GM18511 (cell line): ENCODE data around the gene PKD2L2.
"Not testable (repeated sequence)": the region's sequence is repeated elsewhere in the genome, so short reads cannot be mapped to it uniquely, and the experiment has no call there.

ENCODE experiments used
- ATAC-seq: cut with Tn5 transposase; IDR thresholded peaks from one replicate; pipeline ENCODE4 v1.9.1; 2021; ENCODE audit warnings: mild to moderate bottlenecking, moderate library complexity; ENCODE audit not compliant: unreplicated experiment

PKD2L2 gene

DNA sequence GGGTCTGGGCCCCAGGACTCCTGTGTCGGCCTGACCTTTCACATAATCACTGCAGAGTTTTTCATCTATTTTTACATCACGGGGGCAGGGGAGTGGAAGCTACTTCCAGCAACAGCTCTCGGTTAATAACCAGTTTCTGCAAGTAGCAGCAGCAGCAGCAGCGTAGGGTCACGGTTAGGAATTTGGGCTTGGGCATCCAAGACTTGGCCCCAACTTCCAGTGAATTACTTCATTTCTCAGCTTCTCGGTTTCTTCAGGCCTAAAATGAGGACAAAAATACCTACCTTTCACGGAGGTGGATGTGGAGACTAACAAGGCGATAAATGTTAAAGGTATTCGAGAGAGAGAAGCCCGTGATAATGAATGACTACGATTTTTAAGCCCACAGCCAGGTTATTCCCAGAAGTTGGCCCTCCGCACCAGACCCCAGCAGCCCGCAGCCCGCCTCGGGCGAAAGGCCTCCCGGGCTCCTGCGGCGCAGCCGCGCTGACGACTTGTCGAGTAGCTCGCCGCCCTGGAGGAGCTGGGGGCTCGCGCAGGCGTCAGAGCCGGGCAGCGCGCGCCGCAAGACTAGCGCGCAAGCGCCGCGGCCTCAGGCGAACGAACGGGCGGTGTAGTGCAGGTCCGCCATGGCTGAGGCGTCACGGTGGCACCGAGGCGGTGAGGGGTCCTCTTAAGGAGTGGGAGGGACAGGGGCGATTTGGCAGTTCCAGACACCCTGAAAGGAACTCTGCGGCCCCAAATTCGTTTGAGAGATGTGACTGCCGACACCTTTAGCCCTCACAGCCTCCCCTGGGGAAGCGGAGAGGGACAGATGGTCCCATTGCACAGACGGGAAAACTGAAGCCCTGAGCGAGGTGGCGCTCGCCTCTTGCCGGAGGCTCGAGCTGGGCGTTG lies at the start of gene PKD2L2:
Gene PKD2L2 (plus strand): TSS at position 595 of the 897 bp plus-strand sequence. CDS start 35 bp downstream, at position 630.
- ATAC-seq: peak; percentile 96

DNA sequence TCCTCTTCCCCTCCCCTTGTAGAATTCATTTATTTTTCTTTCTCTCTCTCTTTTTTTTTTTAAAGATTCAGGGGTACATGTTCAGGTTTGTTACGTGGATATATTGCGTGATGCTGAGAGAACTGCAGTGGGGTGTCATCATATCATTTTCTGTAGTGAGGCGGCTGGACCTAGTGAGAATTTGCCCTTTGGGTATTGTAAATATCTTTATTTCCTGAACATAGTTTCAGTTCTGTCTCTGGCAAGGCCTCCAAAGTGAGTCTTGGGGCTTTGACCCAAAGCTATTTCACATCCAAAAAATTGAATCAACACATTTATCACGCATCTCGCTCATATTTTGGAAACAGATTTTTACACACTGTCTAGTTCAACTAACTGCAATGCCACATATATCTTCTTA lies 47.0 kb upstream of the PKD2L2 start:
- peak; percentile 73 for ATAC-seq

DNA sequence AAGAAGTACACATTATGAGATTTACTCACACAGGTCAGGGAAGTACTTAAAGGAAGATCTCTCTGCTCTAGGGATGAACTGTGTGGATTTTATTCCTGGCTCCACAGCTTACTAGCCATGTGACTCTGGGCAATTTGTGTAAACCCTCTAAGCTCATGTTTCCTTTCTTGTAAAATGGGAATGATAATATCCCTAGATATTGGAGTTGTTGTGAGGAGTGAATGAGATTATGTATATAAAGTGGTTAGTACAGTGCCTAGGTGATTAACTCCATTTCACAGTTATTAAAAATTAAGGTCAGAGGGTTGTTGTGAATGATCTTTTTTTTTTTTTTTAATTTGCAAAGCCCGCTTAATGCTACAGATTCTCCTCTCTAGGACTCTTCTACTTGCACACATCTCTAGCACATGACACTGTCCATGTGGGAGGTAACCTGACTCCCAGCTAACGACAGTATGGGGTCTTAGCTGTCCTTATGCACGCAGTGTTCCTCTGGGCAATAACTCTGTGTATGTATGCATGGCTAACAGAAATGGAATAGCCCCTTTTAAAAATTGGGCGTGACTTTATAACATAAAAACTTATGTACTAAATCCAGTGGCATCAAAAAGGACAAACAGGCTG lies 45.5 kb upstream of the PKD2L2 start:
- no peak for ATAC-seq

DNA sequence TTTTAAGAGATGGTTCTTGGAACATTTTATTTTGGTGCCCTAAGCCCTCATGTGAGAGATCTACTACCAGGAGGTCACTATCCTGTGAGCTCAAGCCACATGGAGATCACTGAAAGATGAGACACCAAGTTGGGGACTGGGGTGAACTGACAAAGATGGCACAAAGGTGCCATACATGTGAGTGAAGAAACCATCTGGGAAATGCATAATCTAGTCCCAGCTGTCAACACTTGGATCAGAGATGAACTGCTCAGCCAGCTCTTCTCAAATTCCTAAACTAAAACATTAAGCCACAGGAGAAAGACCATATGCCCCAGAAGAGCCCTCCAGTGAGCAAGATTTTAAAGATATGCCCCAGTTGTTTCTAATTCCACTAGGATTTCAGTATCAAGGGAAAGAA lies 43.8 kb upstream of the PKD2L2 start:
- ATAC-seq: no peak

DNA sequence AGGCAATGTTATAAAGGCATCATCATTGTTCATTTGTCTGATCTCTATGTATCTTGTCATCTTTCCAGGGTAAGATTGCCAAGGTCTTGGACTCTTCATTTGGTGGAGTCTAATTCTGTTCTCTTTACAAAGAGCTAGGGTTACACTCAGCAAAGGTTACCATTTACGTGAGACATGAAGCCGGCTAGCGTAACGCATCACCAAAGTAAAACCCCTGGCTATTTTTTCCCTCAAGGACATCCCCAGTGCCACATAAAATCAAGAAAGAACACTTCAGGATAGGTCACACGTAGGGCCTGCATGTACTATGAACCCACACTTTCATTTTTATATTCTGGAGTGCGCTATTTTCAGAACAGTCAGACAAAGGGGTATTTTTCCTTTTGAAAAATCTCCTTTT lies 41.6 kb upstream of the PKD2L2 start:
- peak; percentile 48 for ATAC-seq

DNA sequence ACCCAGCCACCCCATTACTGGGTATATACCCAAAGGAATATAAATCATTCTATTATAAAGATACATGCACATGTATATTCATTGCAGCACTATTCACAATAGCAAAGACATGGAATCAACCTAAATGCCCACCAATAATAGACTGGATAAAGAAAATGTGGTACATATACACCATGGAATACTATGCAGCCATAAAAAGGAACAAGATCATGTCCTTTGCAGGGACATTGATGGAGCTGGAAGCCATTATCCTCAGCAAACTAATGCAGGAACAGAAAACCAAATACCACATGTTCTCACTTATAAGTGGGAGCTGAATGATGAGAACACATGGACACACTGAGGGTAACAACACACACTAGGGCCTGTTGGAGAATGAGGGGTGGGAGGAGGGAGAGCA lies 36.1 kb upstream of the PKD2L2 start:
- ATAC-seq: not testable (repeated sequence)

DNA sequence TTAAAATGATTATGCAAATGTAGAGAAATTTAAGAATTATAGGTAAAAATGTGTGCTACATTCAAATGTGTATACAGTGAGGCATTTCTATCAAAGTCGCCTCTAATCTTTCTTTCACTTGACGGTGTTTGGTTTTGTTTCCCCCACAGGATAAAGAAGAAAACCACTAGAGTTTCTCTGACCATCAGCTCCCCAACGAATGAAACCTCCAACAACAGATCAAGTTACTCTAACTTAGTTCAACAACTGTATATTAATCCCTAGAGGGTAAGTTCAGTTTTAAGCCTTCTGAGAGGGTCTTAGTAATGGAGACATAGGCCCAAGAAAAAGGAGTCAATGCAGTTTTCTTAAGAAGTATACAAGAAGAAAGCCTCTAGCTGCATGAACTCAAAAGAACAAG lies 33.1 kb upstream of the PKD2L2 start:
- ATAC-seq: no peak

DNA sequence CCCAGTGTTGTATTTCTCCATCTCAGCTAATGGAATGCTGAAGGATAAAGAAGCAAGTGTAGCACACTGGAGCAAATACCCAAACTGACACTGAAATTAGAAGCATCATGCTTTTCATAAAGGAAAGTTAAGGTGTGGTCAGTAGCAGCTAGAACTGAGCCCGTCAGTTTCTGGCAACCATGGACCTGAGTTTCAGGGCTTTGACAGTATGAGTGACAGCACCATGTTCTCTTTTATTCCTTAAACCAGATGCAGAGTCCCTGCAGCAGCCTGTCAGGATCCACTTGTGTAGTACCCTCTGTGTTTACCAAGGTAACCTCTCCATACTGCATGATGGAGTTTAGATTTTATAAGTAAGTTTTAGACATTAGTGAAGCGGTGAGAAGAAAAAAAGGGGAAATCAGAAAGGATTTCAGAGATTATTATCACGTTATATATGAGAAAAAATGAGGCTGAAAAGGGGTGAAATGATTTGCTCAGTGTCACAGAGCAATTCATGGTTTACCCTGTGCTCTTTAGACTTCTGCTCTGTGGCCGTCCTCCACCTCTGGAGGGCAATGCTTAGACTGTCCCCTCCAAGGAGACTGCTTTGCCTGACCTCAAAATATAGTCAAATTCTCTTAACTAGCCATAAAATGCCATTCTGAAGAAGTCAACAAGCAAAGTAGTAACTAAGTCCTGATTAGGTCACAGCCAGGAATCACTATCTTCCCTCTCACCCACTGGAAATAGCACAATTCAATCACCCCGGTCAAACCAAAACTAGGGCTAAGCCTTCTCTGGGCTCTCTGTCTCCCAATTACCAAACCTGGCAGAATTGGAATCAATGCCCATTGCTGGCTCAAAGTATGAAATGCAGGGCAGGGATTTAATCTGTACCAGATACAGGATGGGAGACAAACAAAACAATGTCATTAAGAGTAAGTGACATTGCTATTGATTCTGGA lies 32.1 kb upstream of the PKD2L2 start:
- ATAC-seq: no peak

DNA sequence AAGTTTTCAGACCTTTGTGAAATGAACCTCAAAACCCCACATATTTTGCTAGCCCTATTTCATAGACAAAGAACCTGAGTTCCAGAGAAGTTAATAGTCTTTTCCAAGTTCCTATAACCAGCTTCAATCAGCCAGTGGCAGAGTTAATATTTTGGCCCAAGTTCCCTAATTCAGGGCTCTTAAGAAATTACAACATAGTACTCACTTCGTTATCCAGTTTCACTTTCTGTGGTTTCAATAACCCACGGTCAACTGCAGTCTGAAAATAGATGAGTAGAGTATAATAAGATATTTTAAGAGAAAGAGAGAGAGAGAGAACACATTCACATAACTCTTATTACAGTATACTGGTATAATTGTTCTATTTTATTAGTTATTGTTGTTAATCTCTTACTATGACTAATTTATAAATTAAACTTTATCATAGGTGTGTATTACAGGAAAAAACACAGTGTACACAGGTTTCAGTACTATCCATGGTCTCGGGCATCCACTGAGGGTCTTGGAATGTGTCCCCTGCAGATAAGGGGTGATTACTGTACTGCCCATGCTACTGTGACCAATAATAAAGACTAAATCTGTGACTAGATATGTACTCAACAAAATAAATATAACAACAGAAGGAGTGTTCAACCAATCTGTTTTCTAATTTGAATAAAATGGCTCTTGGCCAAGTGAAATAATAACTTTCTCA lies 30.9 kb upstream of the PKD2L2 start:
- peak; percentile 89 for ATAC-seq

DNA sequence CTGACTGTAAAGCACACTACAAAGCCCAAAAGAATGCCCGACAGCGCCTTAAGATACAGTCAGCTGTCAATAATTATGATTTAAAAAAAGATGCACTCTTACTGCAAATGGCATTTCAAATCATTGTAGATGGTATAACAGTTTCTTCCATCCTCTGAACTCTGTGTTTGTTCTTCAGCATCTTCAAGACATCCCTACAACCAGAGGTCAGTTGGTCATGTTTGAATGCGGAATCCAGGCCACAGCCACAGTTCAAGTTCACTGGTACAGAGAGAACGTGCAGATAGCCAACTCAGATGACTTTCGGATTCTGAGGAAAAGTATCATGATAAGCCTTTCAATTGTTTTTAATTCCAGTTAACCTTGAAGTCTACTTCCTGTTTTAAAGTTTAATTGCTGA lies 30.3 kb upstream of the PKD2L2 start:
- ATAC-seq: no peak

DNA sequence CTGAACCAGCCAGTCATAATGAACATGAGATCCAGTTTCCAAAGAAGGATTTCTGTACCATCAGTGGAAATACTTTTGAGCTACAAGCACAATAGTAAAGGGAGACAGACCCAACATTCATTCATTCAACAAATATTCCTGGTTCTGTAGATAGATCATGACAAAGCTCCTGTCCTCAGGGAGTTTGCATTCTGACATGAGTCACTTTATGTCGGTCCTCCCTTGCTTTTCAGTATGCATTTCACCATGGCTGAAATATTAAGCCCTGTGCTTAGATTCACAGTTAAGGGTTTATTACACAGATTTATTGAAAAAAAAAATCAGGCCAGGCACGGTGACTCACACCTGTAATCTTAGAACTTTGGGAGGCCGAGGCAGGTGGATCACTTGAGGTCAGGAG lies 27.0 kb upstream of the PKD2L2 start:
- no peak for ATAC-seq

DNA sequence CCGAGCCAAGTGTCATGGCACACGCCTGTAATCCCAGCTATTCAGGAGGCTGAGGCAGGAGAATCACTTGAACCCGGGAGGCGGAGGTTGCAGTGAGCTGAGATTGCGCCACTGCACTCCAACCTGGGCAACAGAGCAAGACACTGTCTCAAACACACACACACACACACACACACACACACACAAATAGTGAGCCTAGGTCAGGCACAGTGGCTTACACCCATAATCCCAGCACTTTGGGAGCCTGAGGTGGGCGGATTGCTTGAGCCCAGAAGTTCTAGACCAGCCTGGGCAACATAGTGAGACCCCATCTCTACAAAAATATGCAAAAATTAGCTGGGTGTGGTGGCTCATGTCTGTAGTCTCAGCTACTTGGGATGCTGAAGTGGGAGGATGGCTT lies 25.6 kb upstream of the PKD2L2 start:
- not testable (repeated sequence) for ATAC-seq

DNA sequence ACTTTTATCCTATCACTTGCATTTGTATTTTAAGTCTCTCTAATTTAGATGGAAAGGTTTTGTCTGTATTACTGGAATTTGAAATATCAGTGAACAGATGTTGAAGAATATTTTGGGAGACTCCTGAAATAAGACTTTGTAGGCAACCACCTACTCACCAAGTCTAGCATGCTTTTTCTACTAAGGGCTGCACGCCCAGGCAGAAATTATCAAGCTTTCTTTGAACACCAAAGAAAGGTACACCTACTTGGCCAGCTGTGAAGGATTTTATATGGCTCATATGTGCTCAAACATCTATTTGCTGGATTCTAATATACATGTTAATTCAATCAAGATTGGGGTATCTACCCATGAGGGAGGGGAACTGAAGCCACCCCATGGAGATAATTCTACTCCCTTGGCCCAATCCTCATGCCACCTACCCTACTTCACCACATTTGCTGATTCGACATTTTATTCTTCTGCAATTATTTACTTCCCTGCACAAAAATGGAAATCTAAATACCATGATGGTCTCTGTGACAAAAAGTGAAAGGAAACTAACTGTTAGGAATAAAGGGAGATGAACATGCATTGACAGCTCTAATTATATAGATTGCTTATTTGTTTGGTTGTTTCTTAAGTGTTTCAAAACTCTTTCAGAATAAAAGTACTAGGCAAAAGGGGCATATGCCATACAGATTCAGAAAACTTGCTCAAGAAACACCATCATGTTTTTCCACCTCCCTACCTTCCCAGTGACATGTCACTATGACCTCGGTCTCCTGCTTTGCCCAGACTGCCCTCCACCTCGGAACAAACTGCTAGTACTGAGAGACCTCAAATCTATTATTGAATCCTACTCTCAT lies 22.5 kb upstream of the PKD2L2 start:
- ATAC-seq: no peak

DNA sequence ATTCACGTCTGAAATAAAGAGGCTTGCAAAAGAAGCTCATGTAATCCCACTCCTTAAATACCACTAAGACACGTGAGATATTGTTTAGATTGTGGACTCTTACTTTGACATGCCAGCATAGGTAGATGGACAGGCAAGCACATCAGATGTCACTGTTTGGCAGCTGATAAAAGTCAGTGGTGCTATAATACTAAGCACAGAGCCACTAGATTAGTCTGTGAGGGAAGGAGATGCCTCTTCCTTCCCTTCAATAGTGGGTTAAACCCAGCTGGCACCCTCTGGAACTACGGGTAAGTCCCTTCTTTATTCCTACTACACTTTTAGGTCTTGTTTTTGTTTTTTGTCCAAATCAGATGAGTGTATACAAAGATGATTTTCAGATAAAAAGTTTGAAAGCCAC lies 21.6 kb upstream of the PKD2L2 start, which contains the start of gene MYOT:
Gene MYOT (plus strand): TSS at position 197 of the 400 bp plus-strand sequence. CDS start 2,792 bp downstream, outside the sequence.
- no peak for ATAC-seq

DNA sequence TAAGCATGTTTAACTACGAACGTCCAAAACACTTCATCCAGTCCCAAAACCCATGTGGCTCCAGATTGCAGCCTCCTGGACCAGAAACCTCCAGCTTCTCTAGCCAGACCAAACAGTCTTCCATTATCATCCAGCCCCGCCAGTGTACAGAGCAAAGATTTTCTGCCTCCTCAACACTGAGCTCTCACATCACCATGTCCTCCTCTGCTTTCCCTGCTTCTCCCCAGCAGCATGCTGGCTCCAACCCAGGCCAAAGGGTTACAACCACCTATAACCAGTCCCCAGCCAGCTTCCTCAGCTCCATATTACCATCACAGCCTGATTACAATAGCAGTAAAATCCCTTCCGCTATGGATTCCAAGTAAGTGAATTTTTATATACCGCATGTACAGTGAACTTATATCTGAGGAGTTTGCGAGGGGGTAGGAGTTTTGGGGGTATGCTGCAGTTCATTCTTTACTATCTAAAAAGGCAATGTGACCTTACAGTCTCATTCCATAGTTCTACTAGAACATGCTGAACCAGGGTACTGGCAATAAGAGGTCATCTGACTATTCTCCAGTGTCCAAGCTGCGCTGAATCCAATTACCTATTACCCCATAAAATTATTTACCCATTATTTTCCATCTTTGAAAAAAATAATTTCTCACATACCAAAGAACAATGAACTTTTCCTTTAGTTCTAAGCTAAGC lies 18.5 kb upstream of the PKD2L2 start:
- no peak for ATAC-seq

DNA sequence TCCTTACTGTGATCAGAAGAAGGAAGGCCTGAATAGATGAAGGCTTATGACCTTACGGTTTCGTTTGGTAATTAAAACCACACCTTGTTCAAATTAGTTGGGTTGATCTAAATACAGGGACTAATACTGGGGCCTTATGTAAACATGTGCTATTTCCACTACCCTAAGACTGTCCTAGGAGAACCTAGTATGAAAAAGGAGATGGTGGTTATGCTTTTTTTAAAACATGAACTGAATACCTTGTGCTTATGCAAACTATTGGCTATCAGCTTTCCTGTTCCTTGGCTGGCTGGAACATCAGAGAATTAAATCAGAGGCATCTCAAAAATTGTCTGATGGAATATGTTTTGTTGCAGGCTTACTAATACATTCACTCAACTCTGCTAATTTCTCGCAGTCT lies 17.7 kb upstream of the PKD2L2 start:
- ATAC-seq: no peak

DNA sequence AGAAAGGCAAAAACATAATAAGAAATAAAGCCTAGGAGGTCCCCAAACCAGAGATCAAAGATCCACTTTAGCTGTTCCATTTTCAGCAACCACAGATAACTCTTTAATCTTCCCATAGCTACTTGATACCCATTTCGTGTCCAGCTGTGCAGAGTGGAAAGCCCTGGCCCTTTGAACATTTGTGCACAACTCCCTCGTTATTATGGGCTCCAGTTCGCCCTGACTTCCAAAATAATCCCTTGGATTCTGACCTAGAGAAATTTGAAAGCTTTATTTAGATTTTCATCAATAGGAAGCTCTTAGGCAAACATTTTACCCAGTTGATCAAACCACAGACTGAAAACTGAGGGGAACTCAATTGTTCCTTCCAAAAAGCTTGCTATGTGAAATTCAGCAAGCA lies 16.8 kb upstream of the PKD2L2 start:
- ATAC-seq: no peak

DNA sequence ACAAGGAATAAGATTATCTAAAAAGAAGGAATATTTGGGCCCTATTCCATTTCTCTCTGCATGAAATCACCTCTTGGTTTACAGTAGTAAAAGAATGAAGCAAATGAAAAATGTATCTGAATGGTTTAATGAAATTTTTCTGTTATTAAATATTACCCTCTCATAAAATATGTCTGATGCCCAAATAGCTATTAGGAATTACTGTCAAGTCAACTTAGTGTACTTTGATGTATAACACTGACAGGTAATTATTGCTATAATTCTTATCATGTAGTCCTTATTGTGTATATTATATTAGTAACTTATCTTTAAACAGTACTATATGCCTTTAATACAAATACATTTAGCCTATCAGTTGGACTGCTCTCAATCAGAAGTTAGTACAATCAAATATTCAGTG lies 13.2 kb upstream of the PKD2L2 start:
- no peak for ATAC-seq

DNA sequence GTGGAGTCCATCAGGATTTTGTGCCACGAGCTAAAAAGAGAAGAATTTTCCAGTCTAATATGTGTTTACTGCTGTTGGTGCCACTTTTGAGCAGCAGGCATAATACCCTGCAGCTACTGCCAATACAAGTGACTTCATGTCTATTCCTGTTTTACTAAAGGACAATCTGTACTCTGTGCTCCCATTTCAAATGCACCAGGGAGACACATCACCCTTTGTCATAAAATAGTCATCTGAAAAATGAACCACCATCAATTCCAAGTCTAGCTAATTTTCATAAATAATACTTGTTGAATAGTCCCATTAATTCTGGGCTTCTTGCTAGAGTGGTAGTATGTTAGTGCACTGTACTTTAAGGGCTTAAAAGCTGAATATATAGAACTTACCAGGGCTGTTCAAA lies 8.9 kb upstream of the PKD2L2 start:
- ATAC-seq: no peak
